DND-41 (cell line): ENCODE measurements around the gene RBFOX1.
"Not testable (repeated sequence)": the region's sequence is repeated elsewhere in the genome, so short reads cannot be mapped to it uniquely, and the experiment has no call there.

Experiments used
- ATAC-seq: fragments of 200-7000 bp; cut with Tn5 transposase; 3 replicates; pipeline ENCODE4 v1.9.1; 2021; ENCODE audit warnings: low read depth; ENCODE audit not compliant: insufficient read depth
- DNase-seq: peaks from one replicate; pipeline ENCODE4 v3.0.0-alpha.2; 2020
- H2AFZ ChIP-seq: 2 replicates; pipeline ENCODE4 v1.6.0; 2012; ENCODE audit warnings: low read depth, low read length
- H3K27ac ChIP-seq: 2 replicates; pipeline ENCODE4 v1.5.1; 2012; ENCODE audit warnings: low read length, inconsistent platforms
- H3K27me3 ChIP-seq: fragments of 200-600 bp; sonication (generic); 2 replicates; pipeline ENCODE4 v1.6.0; 2012; ENCODE audit warnings: low read length, mild to moderate bottlenecking, inconsistent platforms; ENCODE audit not compliant: insufficient read depth, poor library complexity
- H3K36me3 ChIP-seq: 2 replicates; pipeline ENCODE4 v1.5.1; 2012; ENCODE audit warnings: low read length, inconsistent platforms; ENCODE audit not compliant: insufficient read depth
- H3K4me1 ChIP-seq: 2 replicates; pipeline ENCODE4 v1.5.1; 2012; ENCODE audit warnings: mild to moderate bottlenecking, low read length; ENCODE audit not compliant: insufficient read depth
- H3K4me2 ChIP-seq: 2 replicates; pipeline ENCODE4 v1.6.0; 2012; ENCODE audit warnings: mild to moderate bottlenecking, moderate library complexity, low read length, inconsistent platforms; ENCODE audit not compliant: insufficient read depth
- H3K4me3 ChIP-seq, 2 experiments: fragments of 200-600 bp in 1 of 2; shearing (Covaris generic) in 1 of 2; 2 replicates each; pipeline ENCODE4 v1.5.1; 2012 to 2016; ENCODE audit warnings: inconsistent platforms in 2 of 2, low read length in 2 of 2, mild to moderate bottlenecking in 2 of 2, low read depth in 1 of 2, moderate library complexity in 1 of 2
- H3K79me2 ChIP-seq: 2 replicates; pipeline ENCODE4 v1.6.0; 2012; ENCODE audit warnings: low read length, inconsistent platforms; ENCODE audit not compliant: insufficient read depth
- H3K9ac ChIP-seq: 2 replicates; pipeline ENCODE4 v1.6.0; 2012; ENCODE audit warnings: low read depth, mild to moderate bottlenecking, inconsistent platforms, low read length, moderate library complexity
- H3K9me3 ChIP-seq: 2 replicates; pipeline ENCODE4 v1.5.1; 2012; ENCODE audit warnings: low read length, moderate library complexity, mild to moderate bottlenecking, inconsistent platforms; ENCODE audit not compliant: insufficient read depth, severe bottlenecking
- H4K20me1 ChIP-seq: 2 replicates; pipeline ENCODE4 v1.6.0; 2012; ENCODE audit warnings: low read length; ENCODE audit not compliant: insufficient read depth
- EZH2 ChIP-seq: IDR thresholded peaks from 3 replicates; pipeline ENCODE4 v1.6.1; 2012; ENCODE audit warnings: borderline replicate concordance, low read depth, mild to moderate bottlenecking, moderate library complexity, low read length, inconsistent platforms; ENCODE audit not compliant: severe bottlenecking
- TF ChIP-seq, protein P1 (sequence below): IDR thresholded peaks from 2 replicates; pipeline ENCODE4 v1.5.1; 2012; ENCODE audit warnings: borderline replicate concordance, low read length, moderate library complexity, mild to moderate bottlenecking; ENCODE audit not compliant: poor library complexity, severe bottlenecking; ENCODE audit errors: extremely low read depth

RBFOX1 gene

DNA sequence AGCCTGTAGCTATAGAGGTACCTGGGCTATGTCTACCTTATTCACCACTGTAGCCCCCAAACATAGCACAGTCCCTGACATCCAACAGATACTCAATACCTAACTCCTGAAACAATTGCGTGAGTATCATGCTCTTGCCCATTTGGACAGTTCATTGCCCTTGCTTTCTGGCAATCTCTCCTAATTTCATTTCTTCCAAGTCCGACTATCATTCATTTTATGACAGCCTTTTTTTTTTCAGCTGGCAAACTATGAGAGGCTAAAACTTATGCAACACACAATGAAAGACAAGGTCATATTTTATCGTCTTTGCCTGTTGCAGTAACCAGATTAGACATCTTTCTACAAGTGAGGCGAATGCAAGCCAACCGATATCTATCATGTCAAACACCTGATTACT is 169.2 kb downstream of the RBFOX1 start:
- Histone ChIP-seq H3K27me3 (no peaks in the 10 kb centered on the region), H3K9me3 (no peaks in the 10 kb centered on the region), H3K9ac (no peak overlapping the region), H3K27ac (no peak overlapping the region), H3K4me1 (no peaks in the 10 kb centered on the region), H2AFZ (no peak overlapping the region), H4K20me1 (no peaks in the 10 kb centered on the region), H3K4me2 (no peak overlapping the region), H3K4me3 (no peak overlapping the region), H3K79me2 (no peaks in the 10 kb centered on the region), H3K36me3 (no peaks in the 10 kb centered on the region)
- DNase-seq: no peak
- TF ChIP-seq EZH2: no peak
- TF ChIP-seq, protein P1, sequence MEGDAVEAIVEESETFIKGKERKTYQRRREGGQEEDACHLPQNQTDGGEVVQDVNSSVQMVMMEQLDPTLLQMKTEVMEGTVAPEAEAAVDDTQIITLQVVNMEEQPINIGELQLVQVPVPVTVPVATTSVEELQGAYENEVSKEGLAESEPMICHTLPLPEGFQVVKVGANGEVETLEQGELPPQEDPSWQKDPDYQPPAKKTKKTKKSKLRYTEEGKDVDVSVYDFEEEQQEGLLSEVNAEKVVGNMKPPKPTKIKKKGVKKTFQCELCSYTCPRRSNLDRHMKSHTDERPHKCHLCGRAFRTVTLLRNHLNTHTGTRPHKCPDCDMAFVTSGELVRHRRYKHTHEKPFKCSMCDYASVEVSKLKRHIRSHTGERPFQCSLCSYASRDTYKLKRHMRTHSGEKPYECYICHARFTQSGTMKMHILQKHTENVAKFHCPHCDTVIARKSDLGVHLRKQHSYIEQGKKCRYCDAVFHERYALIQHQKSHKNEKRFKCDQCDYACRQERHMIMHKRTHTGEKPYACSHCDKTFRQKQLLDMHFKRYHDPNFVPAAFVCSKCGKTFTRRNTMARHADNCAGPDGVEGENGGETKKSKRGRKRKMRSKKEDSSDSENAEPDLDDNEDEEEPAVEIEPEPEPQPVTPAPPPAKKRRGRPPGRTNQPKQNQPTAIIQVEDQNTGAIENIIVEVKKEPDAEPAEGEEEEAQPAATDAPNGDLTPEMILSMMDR: no peak
- ATAC-seq: no peak

DNA sequence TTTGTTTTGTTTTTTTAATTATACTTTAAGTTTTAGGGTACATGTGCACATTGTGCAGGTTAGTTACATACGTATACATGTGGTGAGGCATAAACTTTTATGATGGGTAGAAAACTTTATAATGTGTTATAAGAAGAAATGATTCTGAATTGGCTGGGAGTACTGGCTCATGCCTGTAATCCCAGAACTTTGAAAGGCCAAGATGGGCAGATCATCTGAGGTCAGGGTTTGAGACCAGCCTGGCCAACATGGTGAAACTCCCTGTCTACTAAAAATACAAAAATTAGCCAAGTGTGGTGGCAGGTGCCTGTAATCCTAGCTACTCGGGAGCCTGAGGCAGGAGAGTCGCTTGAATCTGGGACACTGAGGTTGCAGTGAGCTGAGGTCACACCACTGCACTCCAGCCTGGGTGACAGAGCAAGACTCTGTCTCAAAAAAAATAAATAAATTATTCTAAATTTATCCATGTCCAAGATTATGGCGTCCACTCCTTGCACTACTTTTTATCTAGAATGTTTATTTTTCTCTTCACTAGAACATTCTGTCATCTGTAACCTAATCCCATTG is 170.0 kb downstream of the RBFOX1 start:
- not testable (repeated sequence) for H3K4me1 ChIP-seq, H3K9me3 ChIP-seq, H4K20me1 ChIP-seq, H3K27me3 ChIP-seq, H3K79me2 ChIP-seq, H3K4me3 ChIP-seq, DNase-seq, ATAC-seq, H3K27ac ChIP-seq, H3K4me2 ChIP-seq, H2AFZ ChIP-seq, H3K9ac ChIP-seq, H3K36me3 ChIP-seq

DNA sequence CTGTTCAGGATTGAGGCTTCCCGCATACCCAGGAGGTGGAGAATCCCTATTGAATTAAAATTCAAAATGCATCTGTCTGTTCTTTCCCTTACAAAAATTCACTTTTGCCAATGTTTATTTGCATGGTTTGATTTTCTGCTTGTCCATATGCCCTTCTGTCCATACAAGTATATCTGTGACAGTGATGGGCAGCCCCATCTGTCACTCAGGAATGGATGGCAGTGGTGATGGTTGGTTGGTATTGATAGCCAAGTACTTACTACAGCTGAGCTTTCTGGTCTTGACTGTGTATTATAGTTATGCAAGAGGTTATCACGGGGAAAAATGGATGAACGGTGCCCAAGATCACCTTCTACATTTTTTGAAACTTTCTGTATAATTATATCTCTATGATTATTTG is 171.0 kb downstream of the RBFOX1 start:
- Histone ChIP-seq H3K27me3 (no peaks in the 10 kb centered on the region), H3K9ac (no peak overlapping the region), H3K4me2 (no peak overlapping the region), H3K4me1 (no peaks in the 10 kb centered on the region), H3K36me3 (no peaks in the 10 kb centered on the region), H3K9me3 (no peaks in the 10 kb centered on the region), H3K27ac (no peak overlapping the region), H4K20me1 (no peaks in the 10 kb centered on the region), H3K79me2 (no peaks in the 10 kb centered on the region), H2AFZ (no peak overlapping the region), H3K4me3 (no peak overlapping the region)
- TF ChIP-seq EZH2: no peak
- TF ChIP-seq, protein P1: no peak
- ATAC-seq: no peak
- DNase-seq: no peak

DNA sequence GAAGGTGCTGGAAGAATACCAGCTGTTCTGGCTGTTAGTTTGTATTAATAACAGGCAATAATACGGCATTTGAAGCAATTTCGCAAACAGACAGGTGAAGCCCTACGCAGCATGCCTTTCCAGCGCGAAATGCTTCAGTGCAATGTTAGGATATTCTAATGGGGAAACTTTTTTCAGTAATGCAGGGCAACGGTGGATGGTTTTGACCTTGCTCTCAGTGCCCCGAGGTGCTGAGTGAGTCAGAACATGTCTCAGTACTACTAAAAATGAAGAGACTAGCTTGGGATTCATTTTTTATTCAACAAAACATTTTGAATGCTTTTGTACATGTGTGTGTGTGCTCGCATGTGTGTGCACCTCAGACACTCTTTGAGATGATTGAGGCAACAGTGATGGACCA is 172.2 kb downstream of the RBFOX1 start:
- no peaks in the 10 kb centered on the region for H3K36me3 ChIP-seq
- no peak for TF ChIP-seq EZH2
- TF ChIP-seq, protein P1: no peak
- no peak overlapping the region for H2AFZ ChIP-seq
- no peaks in the 10 kb centered on the region for H3K79me2 ChIP-seq
- no peak overlapping the region for H3K4me3 ChIP-seq
- no peak overlapping the region for H3K27ac ChIP-seq
- H3K4me2 ChIP-seq: no peak overlapping the region
- ATAC-seq (no peak), DNase-seq (no peak)
- no peaks in the 10 kb centered on the region for H3K9me3 ChIP-seq
- H4K20me1 ChIP-seq: no peaks in the 10 kb centered on the region
- no peak overlapping the region for H3K9ac ChIP-seq
- no peaks in the 10 kb centered on the region for H3K27me3 ChIP-seq
- H3K4me1 ChIP-seq: no peaks in the 10 kb centered on the region
